ENCODE results near the gene MVP.

DNA sequence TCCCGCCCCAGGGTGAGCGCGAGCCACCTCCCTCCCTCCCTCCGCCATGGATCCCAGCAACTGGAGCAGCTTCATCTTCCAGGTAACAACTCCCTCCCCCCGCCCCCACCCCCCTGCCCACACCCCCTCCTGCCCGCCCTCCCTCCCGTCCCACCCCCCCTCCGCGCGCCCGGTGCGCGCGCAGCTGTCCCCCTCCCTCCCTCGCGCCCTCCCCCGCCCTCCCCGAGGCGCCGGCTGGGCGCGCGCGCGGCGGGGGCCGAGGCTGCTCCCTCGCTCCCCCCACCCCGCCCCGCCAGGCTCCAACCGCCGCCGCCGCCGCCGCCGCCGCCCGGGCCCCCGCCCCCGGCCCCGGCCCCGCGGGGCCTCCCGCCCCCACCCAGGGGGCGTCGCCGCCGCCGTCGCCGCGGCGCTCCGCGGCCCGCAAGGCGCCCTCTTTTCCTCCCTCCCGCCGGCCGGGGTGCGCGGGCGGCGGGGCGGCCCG lies 14.1 kb upstream of the MVP start, which contains the start of gene MAZ:
- TF ChIP-seq, protein P1, sequence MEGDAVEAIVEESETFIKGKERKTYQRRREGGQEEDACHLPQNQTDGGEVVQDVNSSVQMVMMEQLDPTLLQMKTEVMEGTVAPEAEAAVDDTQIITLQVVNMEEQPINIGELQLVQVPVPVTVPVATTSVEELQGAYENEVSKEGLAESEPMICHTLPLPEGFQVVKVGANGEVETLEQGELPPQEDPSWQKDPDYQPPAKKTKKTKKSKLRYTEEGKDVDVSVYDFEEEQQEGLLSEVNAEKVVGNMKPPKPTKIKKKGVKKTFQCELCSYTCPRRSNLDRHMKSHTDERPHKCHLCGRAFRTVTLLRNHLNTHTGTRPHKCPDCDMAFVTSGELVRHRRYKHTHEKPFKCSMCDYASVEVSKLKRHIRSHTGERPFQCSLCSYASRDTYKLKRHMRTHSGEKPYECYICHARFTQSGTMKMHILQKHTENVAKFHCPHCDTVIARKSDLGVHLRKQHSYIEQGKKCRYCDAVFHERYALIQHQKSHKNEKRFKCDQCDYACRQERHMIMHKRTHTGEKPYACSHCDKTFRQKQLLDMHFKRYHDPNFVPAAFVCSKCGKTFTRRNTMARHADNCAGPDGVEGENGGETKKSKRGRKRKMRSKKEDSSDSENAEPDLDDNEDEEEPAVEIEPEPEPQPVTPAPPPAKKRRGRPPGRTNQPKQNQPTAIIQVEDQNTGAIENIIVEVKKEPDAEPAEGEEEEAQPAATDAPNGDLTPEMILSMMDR (IDR thresholded peaks at IDR 0.05), result no peak
- no peak for TF ChIP-seq POLR2A (IDR thresholded peaks at IDR 0.05)

All from tibial nerve (tissue), 3 donors.